Gastroesophageal sphincter (tissue), 4 donors: ENCODE results near the gene CMTM5. TPM values are rescaled to one million over a fixed set of nuclear protein-coding genes. Genes with fewer than 3 reads are reported as not detected.
A peak's percentile ranks its signal among the peaks of the same experiment; 100 is the strongest.

Experiments used
- ATAC-seq: fragments of 150-250 bp; one replicate; pipeline ENCODE4 v1.9.1; 2016; ENCODE audit warnings: mild to moderate bottlenecking, moderate library complexity
- H3K27ac ChIP-seq, 4 donors: fragments of 200-600 bp; sonication (generic) in 3 of 4; 1 replicate in 3 of 4; 2 replicates in 1 of 4; pipeline ENCODE4 v1.5.1; 2016 to 2019
- H3K27me3 ChIP-seq: fragments of 200-600 bp; sonication (generic); one replicate; pipeline ENCODE4 v1.5.1; 2019
- H3K36me3 ChIP-seq, 2 donors: fragments of 200-600 bp; sonication (generic); one replicate each; pipeline ENCODE4 v1.5.1; 2019; ENCODE audit warnings: control low read depth in 1 of 2
- H3K4me1 ChIP-seq, 3 donors: fragments of 200-600 bp; sonication (generic); 1 replicate in 2 of 3; 2 replicates in 1 of 3; pipeline ENCODE4 v1.5.1; 2016 to 2019; ENCODE audit warnings: control low read depth in 2 of 3
- H3K4me3 ChIP-seq, 2 donors: fragments of 200-600 bp; sonication (generic); one replicate each; pipeline ENCODE4 v1.5.1; 2019; ENCODE audit warnings: mild to moderate bottlenecking in 1 of 2, moderate library complexity in 1 of 2
- H3K9me3 ChIP-seq, 3 donors: fragments of 200-600 bp; sonication (generic); one replicate each; pipeline ENCODE4 v1.5.1; 2017 to 2019; ENCODE audit warnings: control low read depth in 2 of 3
- EP300 ChIP-seq: sonication (generic); formaldehyde crosslinking; IDR thresholded peaks from one replicate; pipeline ENCODE4 v1.6.1; 2017; ENCODE audit warnings: antibody characterized with exemption, mild to moderate bottlenecking
- POLR2A ChIP-seq, 2 donors: fragments of 450-650 bp; IDR thresholded peaks; one replicate each; pipeline ENCODE4 v1.6.1; 2017; ENCODE audit warnings: antibody characterized with exemption in 2 of 2, mild to moderate bottlenecking in 2 of 2, moderate library complexity in 1 of 2
- POLR2AphosphoS5 ChIP-seq: sonication (generic); formaldehyde crosslinking; IDR thresholded peaks from one replicate; pipeline ENCODE4 v1.6.1; 2017; ENCODE audit warnings: antibody characterized with exemption
- WGBS, 2 donors: methylation state at CpG; one replicate each; pipeline ENCODE4 v1.1.5; 2018; ENCODE audit warnings: low coverage in 1 of 2; 5-methylcytosine and 5-hydroxymethylcytosine counted together
- total RNA-seq, 4 donors: library from RNA; depleted of rRNA; stranded (reverse); fragments of >200 nt; gene quantifications; one replicate each; pipeline ENCODE4 v1.1.0, GENCODE V29; 2016
- TF ChIP-seq, protein P1 (sequence below), 4 experiments: fragments of 200-600 bp in 2 of 4; fragments of 450-650 bp in 2 of 4; sonication (generic) in 1 of 4; IDR thresholded peaks; one replicate each; pipeline ENCODE4 v1.5.1; 2017 to 2019; ENCODE audit warnings: antibody characterized with exemption in 4 of 4, mild to moderate bottlenecking in 2 of 4, moderate library complexity in 2 of 4

Gene CMTM5
- total RNA-seq, 4 donors from 2014 or later = 0.81 to 2.3 (median 1.2) TPM; not detected in 1

GRCh38 chr14:23361320-23361719, 15.5 kb upstream of the CMTM5 start:
- Histone ChIP-seq H3K4me3 (no peak overlapping the region), H3K36me3 (peaks cover 0 to 40% of the 10 kb centered on the region in 2 donors), H3K9me3 (no peaks in the 10 kb centered on the region), H3K27me3 (peaks cover 5% of the 10 kb centered on the region), H3K4me1 (peaks cover 0 to 79% (median 16%) of the 10 kb centered on the region in 3 donors), H3K27ac (peak overlapping the region in 3 of 4 donors; percentile 60 to 63 (median 63))
- peak; percentile 26 for ATAC-seq
- TF ChIP-seq EP300 (no peak), POLR2AphosphoS5 (peak; percentile 65), POLR2A (IDR thresholded peaks at IDR 0.05) (peak in 1 of 2 donors; percentile 1)
- TF ChIP-seq, protein P1, sequence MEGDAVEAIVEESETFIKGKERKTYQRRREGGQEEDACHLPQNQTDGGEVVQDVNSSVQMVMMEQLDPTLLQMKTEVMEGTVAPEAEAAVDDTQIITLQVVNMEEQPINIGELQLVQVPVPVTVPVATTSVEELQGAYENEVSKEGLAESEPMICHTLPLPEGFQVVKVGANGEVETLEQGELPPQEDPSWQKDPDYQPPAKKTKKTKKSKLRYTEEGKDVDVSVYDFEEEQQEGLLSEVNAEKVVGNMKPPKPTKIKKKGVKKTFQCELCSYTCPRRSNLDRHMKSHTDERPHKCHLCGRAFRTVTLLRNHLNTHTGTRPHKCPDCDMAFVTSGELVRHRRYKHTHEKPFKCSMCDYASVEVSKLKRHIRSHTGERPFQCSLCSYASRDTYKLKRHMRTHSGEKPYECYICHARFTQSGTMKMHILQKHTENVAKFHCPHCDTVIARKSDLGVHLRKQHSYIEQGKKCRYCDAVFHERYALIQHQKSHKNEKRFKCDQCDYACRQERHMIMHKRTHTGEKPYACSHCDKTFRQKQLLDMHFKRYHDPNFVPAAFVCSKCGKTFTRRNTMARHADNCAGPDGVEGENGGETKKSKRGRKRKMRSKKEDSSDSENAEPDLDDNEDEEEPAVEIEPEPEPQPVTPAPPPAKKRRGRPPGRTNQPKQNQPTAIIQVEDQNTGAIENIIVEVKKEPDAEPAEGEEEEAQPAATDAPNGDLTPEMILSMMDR (IDR thresholded peaks at IDR 0.05) = no peak

- WGBS, 2 donors = 64 to 66% methylated on average over 4 to 6 of the region's 6 CpGs
- Histone ChIP-seq H3K9me3 (no peaks in the 10 kb centered on the region), H3K27ac (peak overlapping the region in 3 of 4 donors; percentile 49 to 63 (median 60)), H3K36me3 (peaks cover 0 to 35% of the 10 kb centered on the region in 2 donors), H3K27me3 (peaks cover 5% of the 10 kb centered on the region), H3K4me3 (no peak overlapping the region), H3K4me1 (peaks cover 0 to 83% (median 16%) of the 10 kb centered on the region in 3 donors)
- ATAC-seq = no peak
- TF ChIP-seq POLR2A (IDR thresholded peaks at IDR 0.05) (no peak), EP300 (no peak), POLR2AphosphoS5 (no peak)
- TF ChIP-seq, protein P1 (IDR thresholded peaks at IDR 0.05) = no peak
Observed at GRCh38 chr14:23361763-23362162, 15.1 kb upstream of the CMTM5 start.

- Histone ChIP-seq H3K4me3 (no peak overlapping the region), H3K9me3 (no peaks in the 10 kb centered on the region), H3K4me1 (peaks cover 0 to 88% (median 16%) of the 10 kb centered on the region in 3 donors), H3K27ac (peak overlapping the region in 3 of 4 donors; percentile 49 to 63 (median 60)), H3K27me3 (peaks cover 5% of the 10 kb centered on the region), H3K36me3 (peaks cover 0 to 31% of the 10 kb centered on the region in 2 donors)
- TF ChIP-seq POLR2AphosphoS5 (no peak), EP300 (no peak), POLR2A (IDR thresholded peaks at IDR 0.05) (no peak)
- TF ChIP-seq, protein P1 (IDR thresholded peaks at IDR 0.05) = peak in 1 of 4 experiments; percentile 20
- WGBS, 2 donors = 23 to 49% methylated on average over 2 to 3 of the region's 3 CpGs
- no peak for ATAC-seq
Observed at GRCh38 chr14:23362200-23362599, 14.6 kb upstream of the CMTM5 start.

GRCh38 chr14:23364164-23365035, 12.4 kb upstream of the CMTM5 start:
- H3K4me1 ChIP-seq = peaks cover 0 to 79% (median 16%) of the 10 kb centered on the region in 3 donors
- H3K4me3 ChIP-seq = peak overlapping the region; percentile 51 to 70
- peak overlapping the region; percentile 93 to 97 (median 94) for H3K27ac ChIP-seq
- TF ChIP-seq EP300 = no peak
- peak; percentile 16 for TF ChIP-seq POLR2A (IDR thresholded peaks at IDR 0.05)
- TF ChIP-seq POLR2AphosphoS5 = no peak
- H3K27me3 ChIP-seq = peaks cover 5% of the 10 kb centered on the region
- ATAC-seq = peak; percentile 12
- H3K36me3 ChIP-seq = peaks cover 0 to 11% of the 10 kb centered on the region in 2 donors
- H3K9me3 ChIP-seq = no peaks in the 10 kb centered on the region
- WGBS, 2 donors = 4 to 26% methylated on average over 3 to 12 of the region's 21 CpGs

DNA sequence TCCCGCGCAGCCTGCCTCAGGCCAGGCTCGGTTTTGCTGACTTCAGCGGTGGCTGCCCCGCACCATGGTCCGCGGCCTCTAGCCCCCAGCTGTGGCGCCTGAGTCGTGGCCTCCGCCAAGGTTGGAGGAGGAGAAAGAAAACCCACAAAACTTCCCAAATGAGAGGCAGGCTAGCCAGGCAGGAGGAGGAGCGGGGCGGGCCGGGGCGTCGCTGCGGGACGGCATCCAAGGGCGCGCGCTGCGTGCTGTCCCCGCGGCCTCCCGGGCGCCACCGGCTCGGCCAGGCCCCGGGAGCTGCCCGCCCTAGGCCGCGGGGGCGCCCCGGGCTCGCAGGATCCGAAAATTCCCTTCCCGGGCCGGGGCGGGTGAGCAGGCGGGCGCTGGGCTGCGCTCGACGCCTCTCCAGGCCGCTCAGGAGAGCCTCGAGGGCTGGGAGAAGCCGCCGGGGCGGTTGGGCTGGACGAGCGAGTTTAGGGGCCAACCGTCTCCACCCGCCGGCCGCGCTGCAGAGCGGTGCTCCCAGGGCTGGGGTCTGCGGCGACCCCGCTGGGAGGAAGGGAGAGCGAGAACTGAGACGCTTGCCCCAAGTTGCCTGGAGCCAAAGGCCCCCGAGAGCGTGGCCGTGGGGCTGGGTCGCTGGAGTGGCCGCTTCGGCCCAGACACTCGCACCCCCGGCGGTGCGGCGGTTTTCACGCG, 11.7 kb upstream of the CMTM5 start, which contains the start of gene EFS:
Gene EFS (minus strand): TSS at position 137 of the 696 bp plus-strand sequence. CDS start 147 bp downstream, outside the sequence.
- H3K9me3 ChIP-seq = no peaks in the 10 kb centered on the region
- peak; percentile 70 for ATAC-seq
- peaks cover 0 to 4% of the 10 kb centered on the region in 2 donors for H3K36me3 ChIP-seq
- peak within 1 kb of the TSS; percentile 51 to 70 for H3K4me3 ChIP-seq
- no peak for TF ChIP-seq EP300
- peak; percentile 26 to 38 for TF ChIP-seq POLR2A (IDR thresholded peaks at IDR 0.05)
- TF ChIP-seq POLR2AphosphoS5 = no peak
- H3K27ac ChIP-seq = peak within 1 kb of the TSS; percentile 93 to 97 (median 94)
- WGBS, 2 donors = 0% methylated on average over 1 of the region's 74 CpGs; no CpG with 5 or more reads in 1 of the 2 donors
- peaks cover 5% of the 10 kb centered on the region for H3K27me3 ChIP-seq
- H3K4me1 ChIP-seq = peaks cover 0 to 71% (median 16%) of the 10 kb centered on the region in 3 donors
